PC-3 (cell line): ENCODE data around the gene COL1A1. TPM values are rescaled to one million over a fixed set of nuclear protein-coding genes. Genes with fewer than 3 reads are reported as not detected.

Experiments used
- ATAC-seq: fragments of 200-7000 bp; cut with Tn5 transposase; 2 replicates; pipeline ENCODE4 v1.9.1; 2020; ENCODE audit warnings: mild to moderate bottlenecking, moderate library complexity
- BruUV-seq: library from RNA; stranded (reverse); fragments of 400-500 nt; replicated peaks from 2 replicates; lab custom pipeline; 2021; lab: Mats Ljungman, UMichigan
- CTCF ChIA-PET: fragments of 300-600 bp; sonication (Branson Sonifier 250); formaldehyde crosslinking; loops from one replicate; lab custom pipeline; 2022; ENCODE audit warnings: antibody characterized with exemption; lab: Charles Lee
- POLR2A ChIA-PET: fragments of 300-600 bp; sonication (Branson Sonifier 250); formaldehyde crosslinking; loops from one replicate; lab custom pipeline; 2022; ENCODE audit warnings: antibody characterized with exemption; ENCODE audit not compliant: unreplicated experiment; lab: Charles Lee
- DNase-seq: peaks from one replicate; pipeline ENCODE4 v3.0.0-alpha.2; 2015
- H2AFZ ChIP-seq: fragments of 300-600 bp; sonication (generic); 2 replicates; pipeline ENCODE4 v1.6.0; 2016; ENCODE audit warnings: antibody characterized with exemption, low read length
- H3F3A ChIP-seq: fragments of 300-600 bp; sonication (generic); one replicate; pipeline ENCODE4 v1.6.0; 2017; ENCODE audit warnings: antibody characterized with exemption, low read length, control low read depth, mild to moderate bottlenecking; ENCODE audit not compliant: unreplicated experiment
- H3K27ac ChIP-seq: fragments of 300-600 bp; sonication (generic); 2 replicates; pipeline ENCODE4 v1.5.1; 2016; ENCODE audit warnings: mild to moderate bottlenecking, low read length
- H3K27me3 ChIP-seq: fragments of 300-600 bp; sonication (generic); 2 replicates; pipeline ENCODE4 v1.6.1; 2016; ENCODE audit warnings: low read length, mixed read lengths
- H3K36me3 ChIP-seq: fragments of 300-600 bp; sonication (generic); 2 replicates; pipeline ENCODE4 v1.6.1; 2016; ENCODE audit warnings: low read depth, mixed run types, low read length, mixed read lengths
- H3K4me1 ChIP-seq: fragments of 300-600 bp; sonication (generic); 2 replicates; pipeline ENCODE4 v1.5.1; 2016; ENCODE audit warnings: low read length; ENCODE audit not compliant: insufficient read depth
- H3K4me2 ChIP-seq: fragments of 300-600 bp; sonication (generic); 2 replicates; pipeline ENCODE4 v1.6.0; 2016; ENCODE audit warnings: low read length
- H3K4me3 ChIP-seq: fragments of 300-600 bp; sonication (generic); 2 replicates; pipeline ENCODE4 v1.5.1; 2016; ENCODE audit warnings: mild to moderate bottlenecking, low read length, mixed read lengths
- H3K79me2 ChIP-seq: fragments of 300-600 bp; sonication (generic); 2 replicates; pipeline ENCODE4 v1.6.1; 2017; ENCODE audit warnings: low read length, mixed read lengths
- H3K9ac ChIP-seq: fragments of 300-600 bp; sonication (generic); 2 replicates; pipeline ENCODE4 v1.6.0; 2016; ENCODE audit warnings: mild to moderate bottlenecking, low read length
- H3K9me2 ChIP-seq: fragments of 300-600 bp; sonication (generic); replicated peaks from 2 replicates; pipeline ENCODE4 v1.6.1; 2016; ENCODE audit warnings: mixed run types, low read length, mixed read lengths
- H3K9me3 ChIP-seq: fragments of 300-600 bp; sonication (generic); 2 replicates; pipeline ENCODE4 v1.6.1; 2016; ENCODE audit warnings: low read length, mixed read lengths
- H4K20me1 ChIP-seq: fragments of 300-600 bp; sonication (generic); 2 replicates; pipeline ENCODE4 v1.6.1; 2016; ENCODE audit warnings: low read length, mixed read lengths
- CTCF ChIP-seq: fragments of 300-600 bp; sonication (generic); conservative IDR thresholded peaks from 2 replicates; pipeline ENCODE4 v1.5.1; 2017; ENCODE audit warnings: antibody characterized with exemption, low read depth, mild to moderate bottlenecking, low read length
- EZH2 ChIP-seq: fragments of 300-600 bp; sonication (generic); IDR thresholded peaks from one replicate; pipeline ENCODE4 v1.6.1; 2017; ENCODE audit warnings: antibody characterized with exemption, mild to moderate bottlenecking, low read length; ENCODE audit not compliant: unreplicated experiment
- EZH2phosphoT487 ChIP-seq: fragments of 300-600 bp; sonication (generic); IDR thresholded peaks from 2 replicates; pipeline ENCODE4 v1.6.1; 2018; ENCODE audit warnings: mild to moderate bottlenecking, antibody characterized with exemption, low read length, borderline replicate concordance
- intact Hi-C: fragments of 100-400 bp; cut with micrococcal nuclease; formaldehyde crosslinking; loops from 2 replicates; pipeline ENCODE4 v1.9.0; 2023
- total RNA-seq: library from RNA; depleted of rRNA; stranded (reverse); fragments of >200 nt; gene quantifications from 2 replicates; pipeline ENCODE4 v1.2.3, GENCODE V29; 2014

Gene COL1A1
- total RNA-seq, 1 experiment from 2014 or later, result 30.6 TPM

- Histone ChIP-seq H3K27ac (0 out of 2 replicates have a peak overlapping the region, but pooled peaks have one; percentile 93), H3K9me3 (no peaks in the 10 kb centered on the region), H3K9ac (no peak overlapping the region), H3K9me2 (no peaks in the 10 kb centered on the region), H3K36me3 (no peaks in the 10 kb centered on the region), H3K27me3 (no peaks in the 10 kb centered on the region), H3K4me3 (no peak overlapping the region), H3F3A (no peaks in the 10 kb centered on the region), H3K4me2 (no peak overlapping the region), H2AFZ (no peak overlapping the region), H3K79me2 (no peaks in the 10 kb centered on the region), H4K20me1 (no peaks in the 10 kb centered on the region), H3K4me1 (peaks cover 18% of the 10 kb centered on the region)
- ATAC-seq (no peak), DNase-seq (no peak)
- BruUV-seq, result no TSS peak
- CTCF ChIA-PET, result interaction anchor here (0.5 to 0.6 kb wide), 2 partner anchors 36 to 247 kb away, joined by 4 to 5 read pairs; no protein-coding TSS in a partner anchor
- intact Hi-C loops, result no loop called here
- POLR2A ChIA-PET, result interaction anchor here (0.6 kb wide), 1 partner anchor 1233 kb away, joined by 3 read pairs; no protein-coding TSS in a partner anchor
- TF ChIP-seq CTCF (0 out of 2 replicates have a peak, but pooled peaks have one; percentile 17), EZH2 (no peak), EZH2phosphoT487 (no peak)
Observed at GRCh38 chr17:50176559-50177357, 24.7 kb downstream of the COL1A1 start.

- no peaks in the 10 kb centered on the region for H3K36me3 ChIP-seq
- no TSS peak for BruUV-seq
- H3F3A ChIP-seq, result no peaks in the 10 kb centered on the region
Observed at GRCh38 chr17:50175035-50175807, 26.2 kb downstream of the COL1A1 start.

More at GRCh38 chr17:50175035-50175807, 26.2 kb downstream of the COL1A1 start:
- H3K9me3 ChIP-seq, result no peaks in the 10 kb centered on the region
- intact Hi-C loops, result no loop called here
- peaks cover 33% of the 10 kb centered on the region for H3K4me1 ChIP-seq
- H4K20me1 ChIP-seq, result no peaks in the 10 kb centered on the region
- H3K4me2 ChIP-seq, result no peak overlapping the region
- H3K27me3 ChIP-seq, result no peaks in the 10 kb centered on the region
- H3K79me2 ChIP-seq, result no peaks in the 10 kb centered on the region
- H3K27ac ChIP-seq, result no peak overlapping the region
- CTCF ChIA-PET, result no interaction called here
- no peak overlapping the region for H3K9ac ChIP-seq
- no peaks in the 10 kb centered on the region for H3K9me2 ChIP-seq
- DNase-seq (no peak), ATAC-seq (no peak)
- no peak overlapping the region for H2AFZ ChIP-seq
- H3K4me3 ChIP-seq, result no peak overlapping the region
- POLR2A ChIA-PET, result no interaction called here
- TF ChIP-seq EZH2phosphoT487, result no peak
- no peak for TF ChIP-seq CTCF
- no peak for TF ChIP-seq EZH2
